Occipital lobe (tissue), 2 donors: Measurements from ENCODE around the gene RPL39L. TPM values are rescaled to one million over a fixed set of nuclear protein-coding genes. Genes with fewer than 3 reads are reported as not detected.
"Not testable (repeated sequence)": the region's sequence is repeated elsewhere in the genome, so short reads cannot be mapped to it uniquely, and the experiment has no call there.

Experiments
- DNase-seq: peaks from one replicate; lab custom pipeline; 2025; lab: John Stamatoyannopoulos, UW
- total RNA-seq: library from RNA; depleted of rRNA; stranded (reverse); fragments of >200 nt; gene quantifications from one replicate; pipeline ENCODE4 v1.2.3, GENCODE V29; 2014

Gene RPL39L
- total RNA-seq, 1 donor from 2014 or later, result 16.7 TPM

DNA sequence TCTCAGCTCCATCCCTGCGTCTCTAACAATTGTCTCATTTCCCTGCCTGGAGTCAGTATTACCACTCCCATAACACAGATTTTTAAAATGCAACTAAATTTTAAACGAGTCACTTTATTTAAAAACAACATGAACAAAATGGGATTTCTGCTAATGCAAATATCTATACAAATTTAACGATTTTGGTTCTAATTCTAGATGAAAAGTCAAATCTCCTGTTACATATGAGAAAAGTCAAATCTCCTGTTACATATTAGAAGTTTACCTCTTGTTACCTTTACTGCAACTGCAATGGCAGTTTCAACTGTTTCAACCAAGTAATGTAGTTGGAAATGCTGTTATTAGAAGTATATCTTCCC lies 578 bp upstream of the RPL39L start:
- DNase-seq, result no peak

DNA sequence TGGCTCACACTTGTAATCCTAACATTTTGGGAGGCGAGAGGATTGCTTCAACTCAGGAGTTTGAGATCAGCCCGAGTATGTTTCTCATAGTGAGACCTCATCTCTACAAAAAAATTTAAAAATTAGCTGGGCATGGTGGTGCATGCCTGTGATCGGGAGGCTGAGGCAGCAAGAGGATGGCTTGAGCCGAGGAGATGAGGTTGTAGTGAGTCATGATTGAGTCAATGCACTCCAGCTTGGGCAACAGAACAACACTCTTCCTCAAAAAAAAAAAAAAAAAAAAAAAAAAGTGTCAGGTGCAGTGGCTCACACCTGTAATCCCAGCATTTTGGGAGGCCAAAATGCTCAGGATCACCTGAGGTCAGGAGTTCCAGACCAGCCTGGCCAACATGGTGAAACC lies 2.4 kb downstream of the RPL39L start:
- DNase-seq, result no peak

GRCh38 chr3:187136337-187136736 lies 3.0 kb downstream of the RPL39L start:
- no peak for DNase-seq

- DNase-seq, result not testable (repeated sequence)
Measured at GRCh38 chr3:187135172-187135690, 4.1 kb downstream of the RPL39L start.

DNA sequence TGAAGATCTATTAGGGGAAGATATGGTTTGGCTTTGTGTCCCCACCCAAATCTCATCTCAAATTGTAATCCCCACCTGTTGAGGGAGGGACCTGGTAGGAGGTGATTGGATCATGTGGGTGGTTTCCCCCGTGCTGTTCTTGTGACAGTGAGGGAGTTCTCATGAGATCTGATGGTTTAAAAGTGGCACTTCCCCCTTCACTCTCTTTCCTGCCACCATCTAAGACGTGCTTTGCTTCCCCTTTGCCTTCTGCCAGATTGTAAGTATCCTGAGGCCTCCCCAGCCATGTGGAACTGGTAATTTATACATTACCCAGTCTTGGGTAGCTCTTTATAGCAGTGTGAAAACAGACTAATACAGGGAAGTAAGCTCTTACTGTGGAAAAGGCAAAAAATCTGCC lies 6.1 kb downstream of the RPL39L start:
- not testable (repeated sequence) for DNase-seq

- DNase-seq, result no peak
Measured at GRCh38 chr3:187132666-187133065, 6.6 kb downstream of the RPL39L start.

DNA sequence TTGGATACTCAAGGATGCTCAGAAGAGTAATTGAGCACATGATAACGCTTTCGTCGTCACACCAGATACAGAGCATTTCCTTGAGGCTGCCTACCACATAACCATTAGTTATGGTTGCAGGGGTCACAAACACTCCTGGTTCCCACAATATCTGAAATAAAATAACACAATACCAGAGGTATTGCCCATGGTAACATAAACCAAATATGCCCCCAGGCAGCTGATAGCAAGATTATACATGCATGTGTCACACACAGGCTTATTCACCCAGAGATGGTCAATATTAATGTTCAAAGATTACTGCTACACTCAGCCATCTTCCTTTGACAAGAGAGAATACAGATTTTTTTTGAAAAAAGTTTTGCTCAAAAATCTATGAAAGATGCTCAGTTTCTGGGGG lies 7.3 kb downstream of the RPL39L start:
- DNase-seq, result no peak

DNA sequence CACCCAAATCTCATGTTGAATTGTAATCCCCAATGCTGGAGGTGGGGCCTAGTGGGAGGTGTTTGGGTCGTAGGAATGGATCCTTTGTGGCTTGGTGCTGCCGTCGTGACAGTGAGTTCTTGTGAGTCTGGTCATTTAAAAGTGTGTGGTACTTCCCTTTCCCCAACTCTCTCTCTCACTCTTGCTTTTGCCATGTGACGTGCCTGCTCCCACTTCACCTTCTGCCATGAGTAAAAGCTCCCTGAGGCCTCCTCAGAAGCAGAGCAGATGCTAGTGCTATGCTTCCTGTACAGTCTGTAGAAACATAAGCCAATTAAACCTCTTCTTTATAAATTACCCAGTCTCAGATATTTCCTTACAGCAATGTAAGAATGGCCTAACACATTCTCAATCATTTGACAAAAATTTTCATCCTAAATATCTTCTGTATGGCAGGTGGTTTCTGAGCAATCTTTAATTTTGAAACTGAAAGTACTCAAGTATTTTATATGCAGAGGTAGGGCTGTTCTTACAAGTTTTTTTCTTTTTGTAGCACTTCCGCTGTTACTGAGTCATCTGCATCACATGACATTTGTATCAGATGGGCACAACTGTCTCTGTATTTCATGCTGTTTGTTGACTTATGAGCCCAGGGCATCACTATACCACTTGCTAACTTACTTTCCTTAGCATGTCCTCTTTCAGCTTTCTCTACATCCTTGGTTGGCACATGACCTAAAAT lies 8.8 kb downstream of the RPL39L start:
- DNase-seq, result no peak

- DNase-seq, result no peak
Measured at GRCh38 chr3:187125319-187126031, 13.8 kb downstream of the RPL39L start.

- no peak for DNase-seq
Measured at GRCh38 chr3:187122261-187122660, 17.0 kb downstream of the RPL39L start.

GRCh38 chr3:187120326-187120725 lies 19.0 kb downstream of the RPL39L start:
- no peak for DNase-seq

GRCh38 chr3:187114511-187114910 lies 24.8 kb downstream of the RPL39L start:
- no peak for DNase-seq

DNA sequence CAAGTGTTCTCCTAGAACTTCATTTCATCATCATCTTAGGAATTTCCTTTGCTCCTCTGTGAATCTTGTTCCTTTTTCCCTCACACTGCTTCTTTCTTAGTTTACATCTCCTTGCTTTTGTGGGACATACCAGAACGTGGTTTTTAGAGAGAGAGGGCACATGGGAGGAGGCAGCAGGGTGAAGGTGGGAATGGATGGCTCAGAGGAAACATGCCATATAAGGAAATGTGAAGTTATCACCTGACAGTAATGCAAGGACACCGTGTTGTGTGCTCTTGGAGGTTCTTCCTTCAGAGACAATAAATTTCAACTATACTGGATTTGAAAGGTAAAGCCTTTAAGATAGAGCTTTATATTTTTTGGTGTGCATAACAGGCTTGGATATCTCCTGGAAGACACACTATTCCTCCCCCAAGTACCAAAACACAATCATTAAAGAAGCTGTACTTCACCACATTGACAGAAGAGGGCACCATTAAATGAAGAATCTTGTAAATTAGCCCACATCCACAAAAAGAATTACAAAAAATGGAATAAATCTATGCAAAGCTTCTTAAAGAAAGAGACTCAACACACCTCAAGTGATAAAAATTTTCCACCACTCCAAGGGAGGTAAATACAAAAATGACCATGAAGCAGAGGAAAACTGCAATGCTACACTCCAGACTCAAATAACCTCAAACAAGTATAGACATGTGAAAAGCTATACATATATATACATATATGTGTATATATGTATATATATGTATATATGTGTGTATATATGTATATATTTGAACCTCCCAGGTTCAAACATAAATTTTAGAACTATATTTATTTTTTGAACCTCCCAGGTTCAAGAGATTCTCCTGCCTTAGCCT lies 26.1 kb downstream of the RPL39L start:
- no peak for DNase-seq

DNA sequence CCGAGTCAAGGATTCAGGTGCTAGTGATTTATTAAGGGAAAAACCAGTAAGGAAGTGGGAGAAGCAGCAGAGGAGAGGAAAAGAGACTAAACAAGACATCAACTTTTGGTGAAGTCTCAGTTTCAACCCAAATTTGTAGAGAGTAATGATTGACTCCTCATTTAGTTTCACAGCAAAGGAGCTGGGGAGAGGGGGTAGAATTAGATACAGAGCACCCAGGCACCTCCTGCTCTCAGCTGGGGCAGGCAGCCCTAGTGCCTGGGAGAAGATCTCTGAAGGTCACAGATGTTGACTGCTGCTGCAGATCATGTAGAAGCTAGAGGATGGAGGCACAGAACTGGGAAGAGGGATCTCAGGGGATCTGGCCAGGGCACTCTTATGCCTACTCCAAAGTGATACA lies 29.1 kb downstream of the RPL39L start:
- no peak for DNase-seq

DNA sequence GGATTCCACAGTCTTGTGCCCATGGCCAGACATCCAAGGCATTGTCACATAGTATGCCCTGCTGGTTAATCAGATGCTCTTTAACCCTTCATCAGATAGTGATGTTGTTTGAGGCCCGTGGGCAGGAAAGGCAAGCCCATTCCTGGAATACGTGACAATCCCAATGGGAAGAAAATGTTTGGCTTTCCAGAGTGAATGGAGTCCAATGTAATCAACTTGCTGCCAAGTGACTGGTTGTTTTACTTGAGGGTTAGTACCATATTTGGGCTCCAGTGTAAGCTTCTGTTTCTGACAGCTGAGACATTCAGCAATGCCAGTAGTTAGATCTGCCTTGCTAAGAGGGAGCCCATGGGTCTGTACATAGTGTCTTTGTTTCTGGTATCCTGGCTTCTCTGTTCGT lies 31.3 kb downstream of the RPL39L start:
- DNase-seq, result no peak

DNA sequence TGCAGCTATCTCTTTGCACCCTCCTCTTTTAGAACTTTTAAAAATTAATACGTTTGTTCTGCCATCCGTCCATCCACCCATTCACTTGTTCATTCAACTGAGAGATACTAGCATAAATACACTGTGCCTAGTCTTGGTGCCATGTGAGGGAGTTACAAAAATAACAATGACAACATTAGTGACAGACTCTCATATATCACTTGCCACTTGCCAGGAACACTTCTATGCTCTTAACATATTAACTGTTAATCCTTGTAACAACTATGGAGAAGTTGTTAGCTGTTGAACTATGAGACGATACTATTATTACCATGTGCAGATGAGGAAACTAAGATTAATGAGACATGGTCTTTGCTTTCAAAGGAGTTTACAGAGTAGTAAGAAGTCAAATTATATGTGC lies 33.6 kb downstream of the RPL39L start:
- DNase-seq, result no peak

- no peak for DNase-seq
Measured at GRCh38 chr3:187104933-187105332, 34.4 kb downstream of the RPL39L start.

GRCh38 chr3:187104342-187104741 lies 35.0 kb downstream of the RPL39L start:
- DNase-seq, result no peak

DNA sequence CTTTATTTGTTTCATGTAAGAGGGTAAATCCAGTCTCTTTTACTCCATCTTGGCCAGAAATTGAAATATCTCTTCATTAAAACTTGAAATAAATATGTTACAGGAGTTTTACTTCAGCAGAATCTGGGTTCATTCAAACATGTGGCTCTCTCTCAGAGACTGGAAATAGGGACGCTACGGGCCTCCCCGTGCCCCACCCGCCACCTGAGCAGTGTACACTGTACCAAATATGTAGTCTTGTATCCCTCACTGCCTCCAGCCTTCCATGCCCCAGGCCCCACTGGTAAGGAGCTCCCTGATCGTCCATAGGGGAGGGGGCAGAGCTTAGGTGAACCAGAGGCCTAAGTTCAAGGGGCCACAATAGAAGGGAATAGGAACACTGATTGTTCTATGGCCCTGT lies 36.0 kb downstream of the RPL39L start:
- DNase-seq, result no peak

GRCh38 chr3:187102073-187102634 lies 37.1 kb downstream of the RPL39L start:
- no peak for DNase-seq

DNA sequence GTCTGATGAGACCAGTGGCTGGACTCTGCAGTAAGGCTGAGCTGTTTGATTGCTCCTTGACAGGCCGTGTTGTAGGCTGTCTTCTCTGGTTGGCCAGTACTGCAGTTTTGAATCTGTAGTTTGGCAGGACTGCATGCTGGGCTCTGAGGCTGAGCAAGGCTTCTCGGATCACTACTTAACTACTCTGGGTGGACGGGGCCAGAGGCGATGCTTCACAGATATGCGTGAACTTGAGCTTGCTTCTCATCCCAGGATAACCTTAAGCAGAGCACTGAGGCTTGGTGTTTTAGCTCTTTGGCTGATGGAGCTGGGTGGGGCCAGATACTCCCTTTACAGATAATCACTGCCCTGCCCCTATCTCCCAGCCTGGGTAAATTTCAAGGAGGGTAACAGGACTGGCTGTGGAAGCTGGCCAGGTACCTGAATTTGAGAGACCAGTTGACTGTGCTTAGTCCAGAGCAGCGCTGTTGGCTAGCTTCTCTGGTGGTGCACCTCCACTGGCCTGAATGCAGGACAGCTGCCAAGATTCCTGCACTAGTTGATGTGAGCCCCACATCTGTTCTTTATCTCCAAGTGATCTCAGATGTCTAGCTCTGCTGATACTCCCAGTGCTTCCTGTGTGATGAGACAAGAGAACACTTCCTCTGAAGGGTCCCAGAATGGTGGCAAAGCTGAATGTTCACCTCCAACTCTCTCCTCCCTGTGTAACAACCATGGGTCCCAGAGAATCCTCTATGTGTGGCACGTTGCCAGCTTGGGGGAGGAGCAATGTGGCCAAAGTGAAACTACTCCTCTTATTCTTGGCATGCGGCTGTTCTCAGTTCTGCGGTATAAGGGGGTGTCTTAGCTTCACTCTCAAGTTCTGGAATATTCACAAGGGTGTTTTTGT lies 37.9 kb downstream of the RPL39L start:
- no peak for DNase-seq
